HG03354 (cell line): ENCODE measurements around the gene PISD.
"Not testable (repeated sequence)": the region's sequence is repeated elsewhere in the genome, so short reads cannot be mapped to it uniquely, and the experiment has no call there.

ENCODE experiments used
- ATAC-seq: cut with Tn5 transposase; IDR thresholded peaks from one replicate; pipeline ENCODE4 v1.9.1; 2021; ENCODE audit warnings: mild to moderate bottlenecking; ENCODE audit not compliant: unreplicated experiment, poor library complexity, severe bottlenecking

The PISD gene

DNA sequence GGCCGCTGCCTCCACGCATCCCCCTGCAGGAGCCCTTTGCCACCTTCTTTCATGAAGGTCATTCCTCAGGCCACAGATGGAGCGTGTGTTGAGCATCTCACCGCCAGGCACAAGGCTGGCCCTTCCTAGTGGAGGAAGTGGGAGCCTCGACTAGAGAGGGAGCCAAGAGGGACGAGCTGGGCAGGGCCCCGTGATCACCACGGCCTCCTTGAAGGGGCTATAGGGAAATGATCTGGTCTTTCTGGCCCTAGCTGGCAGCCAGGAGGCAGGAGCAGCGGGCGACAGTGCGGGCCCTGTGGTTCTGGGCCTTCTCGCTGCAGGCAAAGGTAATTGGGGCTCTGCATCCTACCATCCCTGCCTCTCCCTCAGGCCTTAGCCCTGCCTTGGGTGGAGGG is 49.1 kb downstream of the PISD start:
- no peak for ATAC-seq

DNA sequence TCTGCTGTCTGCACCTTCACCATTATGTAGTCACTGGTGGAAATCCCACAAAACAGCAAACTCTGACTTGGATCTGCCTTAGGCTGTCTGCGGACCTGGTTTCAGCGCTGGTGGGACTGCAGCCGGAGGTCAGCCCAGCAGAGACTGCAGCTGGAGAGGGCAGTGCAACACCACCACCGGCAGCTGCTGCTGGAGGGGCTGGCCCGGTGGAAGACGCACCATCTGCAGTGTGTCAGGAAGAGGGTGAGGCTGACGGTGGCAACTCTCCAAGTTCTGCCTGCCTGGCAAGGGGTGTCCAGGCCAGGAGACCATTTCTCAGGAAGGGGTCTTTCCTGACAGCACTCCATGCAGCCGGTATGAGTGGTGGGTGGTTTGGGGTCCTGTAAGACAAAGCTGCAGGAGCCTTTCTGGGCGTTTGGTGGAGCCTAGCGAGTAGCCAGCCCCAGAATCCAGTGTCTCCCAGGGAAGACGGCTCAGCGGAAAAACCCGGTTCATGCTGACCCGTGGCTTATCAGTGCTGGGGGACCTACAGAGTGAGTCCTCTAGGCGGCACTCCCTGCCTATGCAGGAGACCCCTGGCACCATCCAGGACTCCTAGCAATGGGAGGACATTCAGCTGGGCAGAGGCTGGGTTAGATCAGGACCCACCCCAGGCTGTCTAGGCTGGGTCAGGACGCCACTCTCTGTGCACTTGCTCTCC is 50.8 kb downstream of the PISD start:
- ATAC-seq: no peak

DNA sequence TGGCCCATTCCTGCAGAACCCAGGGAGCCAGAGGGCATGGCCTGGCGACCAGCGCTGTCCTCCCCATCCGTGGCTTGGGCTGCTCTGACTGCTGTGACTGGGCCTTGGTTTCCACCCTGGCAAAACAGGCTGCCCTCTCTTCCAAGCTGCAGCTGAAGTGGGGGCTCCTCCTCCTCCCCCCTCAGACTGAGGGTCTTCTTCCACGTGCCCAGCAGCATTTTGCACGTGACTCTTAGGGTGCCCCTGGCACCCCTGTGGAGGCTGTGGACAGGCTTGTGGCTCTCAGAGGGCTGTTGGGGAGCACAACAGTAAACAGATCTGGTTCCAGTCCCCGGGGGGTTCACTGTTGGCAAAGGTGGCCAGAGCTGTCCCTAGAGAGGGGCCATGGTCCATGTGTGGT is 51.4 kb downstream of the PISD start:
- no peak for ATAC-seq

DNA sequence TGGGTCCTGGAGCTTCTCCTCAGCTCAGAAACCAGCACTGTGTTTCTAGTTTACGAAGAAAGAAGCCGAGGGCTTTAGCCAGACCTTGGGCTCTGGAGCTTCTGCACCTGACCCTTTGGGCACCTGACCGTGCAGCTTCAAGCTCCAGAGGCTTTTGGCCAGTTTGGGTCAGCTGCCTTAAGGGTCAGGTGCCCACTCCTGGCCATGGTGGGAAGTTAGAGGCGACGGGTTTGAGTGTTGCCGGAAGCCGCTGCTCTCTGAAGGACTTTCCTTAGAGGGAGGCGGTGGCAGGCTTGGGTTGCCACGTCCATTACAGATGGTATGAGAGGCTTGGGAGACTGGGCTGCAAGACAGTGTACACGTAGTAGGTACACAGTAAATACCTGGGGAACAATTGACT is 52.3 kb downstream of the PISD start:
- no peak for ATAC-seq

DNA sequence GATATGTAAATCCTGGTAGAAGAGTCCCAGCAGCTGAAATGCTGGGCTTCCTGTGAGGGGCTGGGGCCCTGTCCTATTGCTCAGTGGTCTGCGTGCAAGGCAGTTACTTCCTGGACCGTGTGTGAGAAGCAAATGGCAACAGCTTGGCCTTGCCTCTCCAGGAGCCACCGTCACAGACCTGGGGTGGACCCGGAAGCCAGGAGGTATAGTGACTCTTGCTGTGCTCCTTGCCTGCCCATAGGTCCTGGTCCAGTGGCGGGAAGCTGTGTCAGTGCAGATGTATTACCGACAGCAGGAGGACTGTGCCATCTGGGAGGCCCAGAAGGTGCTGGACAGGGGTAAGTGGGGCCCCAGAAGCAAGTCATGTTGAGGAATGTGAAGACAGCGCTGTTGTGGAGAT is 54.3 kb downstream of the PISD start:
- ATAC-seq: no peak

DNA sequence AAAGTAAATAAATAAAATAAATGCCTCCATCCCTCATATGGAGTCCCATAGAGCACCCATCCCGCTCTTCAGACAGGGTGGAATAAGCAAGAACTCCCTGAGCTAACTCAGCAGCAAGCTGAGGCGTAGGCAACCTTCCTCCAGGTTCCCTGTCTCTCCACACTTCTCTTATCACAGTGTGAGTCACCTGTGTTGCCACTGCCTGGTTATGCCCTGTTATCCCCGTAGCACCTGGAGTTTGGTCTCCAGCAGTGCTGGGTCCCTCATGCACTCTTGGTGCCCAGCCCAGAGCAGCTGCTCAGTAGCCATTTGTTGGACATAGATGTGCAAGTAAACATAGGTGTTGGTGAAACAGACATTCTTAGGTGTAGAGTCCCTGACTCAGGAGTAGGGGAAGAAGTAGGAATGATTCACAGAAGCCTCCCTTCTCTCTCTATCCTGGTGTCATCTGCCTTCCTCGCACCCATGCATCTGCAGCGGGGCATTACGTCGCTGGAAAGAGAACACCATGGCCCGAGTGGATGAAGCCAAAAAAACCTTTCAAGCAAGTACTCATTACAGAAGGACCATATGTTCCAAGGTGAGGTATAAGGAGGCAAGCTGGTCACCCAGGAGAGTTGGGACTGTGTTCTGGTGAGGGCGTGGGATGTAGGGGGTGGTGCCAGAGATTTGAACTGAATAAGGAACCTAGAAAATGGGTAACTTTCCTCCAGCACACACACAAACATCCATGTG is 56.0 kb downstream of the PISD start:
- no peak for ATAC-seq

DNA sequence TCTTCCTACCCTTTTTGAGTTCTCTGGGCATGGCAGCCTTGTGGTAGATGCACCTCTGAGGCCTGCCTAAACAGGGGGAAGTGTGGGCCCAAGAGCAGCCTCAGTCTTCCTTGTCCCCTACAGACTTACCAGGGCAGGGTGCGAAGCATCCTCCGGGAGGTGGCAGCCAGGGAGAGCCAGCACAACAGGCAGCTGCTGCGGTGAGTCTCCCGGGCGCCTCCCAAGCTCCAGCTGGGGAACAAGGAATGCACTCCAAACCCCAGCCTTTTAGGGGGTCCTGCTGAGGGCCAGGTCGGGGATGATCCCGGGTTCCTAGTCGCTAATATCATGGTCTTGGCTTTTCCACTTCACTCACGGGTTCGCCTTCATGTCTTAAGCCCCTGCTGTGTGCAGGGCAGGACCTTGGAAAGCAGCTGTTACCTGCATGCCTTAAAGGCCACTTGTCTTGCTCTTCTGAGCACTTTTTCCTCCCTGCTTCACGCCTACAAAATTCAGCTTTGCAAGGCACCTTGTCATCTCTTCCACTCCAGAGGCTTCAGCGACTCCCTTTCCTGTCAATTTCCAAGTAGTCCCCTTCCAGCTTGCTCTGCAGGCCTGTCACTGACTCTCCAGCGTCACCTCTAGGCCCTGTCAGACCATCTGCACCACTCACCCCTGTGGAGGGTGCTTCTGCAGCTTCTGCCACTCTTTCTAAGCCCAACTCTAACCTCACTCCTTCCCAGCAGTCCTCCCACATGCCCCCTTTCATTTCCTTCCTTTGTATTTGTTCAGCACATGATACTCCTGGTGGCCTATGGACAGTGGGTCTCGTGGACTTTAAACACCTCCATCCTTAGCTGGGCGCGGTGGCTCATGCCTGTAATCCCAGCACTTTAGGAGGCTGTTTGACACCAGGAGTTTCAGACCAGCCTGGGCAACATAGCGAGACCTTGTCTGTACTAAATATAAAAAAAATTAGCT is 57.0 kb downstream of the PISD start:
- no peak for ATAC-seq

DNA sequence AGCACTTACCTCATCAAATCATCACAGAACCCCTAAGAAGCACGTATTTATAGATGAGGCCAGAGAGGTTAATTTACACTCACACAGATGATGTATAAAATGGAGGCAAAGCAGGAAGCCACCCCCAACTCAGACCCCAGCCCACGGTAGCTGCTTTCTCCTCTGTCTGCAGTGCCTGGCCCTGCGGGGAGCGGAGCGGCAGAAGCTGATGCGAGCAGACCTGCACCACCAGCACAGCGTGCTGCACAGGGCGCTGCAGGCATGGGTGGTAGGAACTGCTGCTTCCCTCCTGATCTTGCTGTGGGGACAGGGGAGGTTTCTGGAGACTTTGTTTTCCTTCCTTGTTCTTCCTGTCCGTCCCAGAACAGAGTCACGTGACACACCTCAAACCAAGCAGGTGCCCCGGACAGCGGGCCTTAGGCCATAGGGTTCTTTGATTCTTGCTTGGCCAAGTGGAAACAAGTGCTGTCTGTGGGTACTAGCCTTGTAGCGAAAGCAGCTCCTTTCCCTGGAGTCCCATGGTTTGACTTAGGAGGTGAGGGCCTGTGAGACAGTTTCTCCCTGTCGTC is 57.8 kb downstream of the PISD start:
- ATAC-seq: no peak

DNA sequence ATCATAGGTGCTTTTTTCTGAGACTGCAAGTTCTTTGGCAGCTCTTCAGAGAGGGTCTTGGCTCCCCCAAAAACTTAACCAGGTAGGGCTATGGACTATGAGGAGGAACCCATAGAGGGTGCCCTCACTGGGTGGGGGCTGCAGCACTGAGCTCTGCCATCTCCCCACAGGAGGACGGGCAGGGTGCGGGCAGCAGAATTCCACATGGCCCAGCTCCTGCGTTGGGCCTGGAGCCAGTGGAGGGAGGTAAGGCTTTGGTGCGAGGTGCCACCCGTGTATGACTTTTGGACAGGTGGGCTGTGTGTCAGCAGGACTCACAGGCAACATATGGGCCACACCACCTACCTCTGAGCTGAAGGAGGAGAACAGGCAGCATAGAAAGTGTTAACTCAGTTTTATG is 58.4 kb downstream of the PISD start:
- ATAC-seq: no peak

DNA sequence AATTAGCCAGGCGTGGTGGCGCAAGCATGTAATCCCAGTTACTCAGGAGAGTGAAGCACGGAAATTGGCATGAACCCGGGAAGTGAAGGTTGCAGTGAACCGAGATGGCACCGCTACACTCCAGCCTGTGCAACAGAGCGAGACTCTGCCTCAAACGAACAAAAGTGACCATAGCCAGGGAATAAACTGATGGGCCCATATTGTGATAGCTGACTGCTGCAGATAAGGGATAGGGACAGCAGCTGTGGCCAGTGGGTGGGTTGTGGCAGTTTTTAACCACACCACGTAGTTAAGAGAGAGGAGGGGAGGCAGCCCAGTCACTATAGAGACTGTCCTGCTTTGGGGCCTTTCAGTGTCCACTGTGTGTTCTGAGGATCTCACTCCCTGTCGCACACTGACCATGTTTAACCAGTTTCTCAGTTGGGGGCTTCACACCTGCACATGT is 58.9 kb downstream of the PISD start:
- ATAC-seq: no peak

DNA sequence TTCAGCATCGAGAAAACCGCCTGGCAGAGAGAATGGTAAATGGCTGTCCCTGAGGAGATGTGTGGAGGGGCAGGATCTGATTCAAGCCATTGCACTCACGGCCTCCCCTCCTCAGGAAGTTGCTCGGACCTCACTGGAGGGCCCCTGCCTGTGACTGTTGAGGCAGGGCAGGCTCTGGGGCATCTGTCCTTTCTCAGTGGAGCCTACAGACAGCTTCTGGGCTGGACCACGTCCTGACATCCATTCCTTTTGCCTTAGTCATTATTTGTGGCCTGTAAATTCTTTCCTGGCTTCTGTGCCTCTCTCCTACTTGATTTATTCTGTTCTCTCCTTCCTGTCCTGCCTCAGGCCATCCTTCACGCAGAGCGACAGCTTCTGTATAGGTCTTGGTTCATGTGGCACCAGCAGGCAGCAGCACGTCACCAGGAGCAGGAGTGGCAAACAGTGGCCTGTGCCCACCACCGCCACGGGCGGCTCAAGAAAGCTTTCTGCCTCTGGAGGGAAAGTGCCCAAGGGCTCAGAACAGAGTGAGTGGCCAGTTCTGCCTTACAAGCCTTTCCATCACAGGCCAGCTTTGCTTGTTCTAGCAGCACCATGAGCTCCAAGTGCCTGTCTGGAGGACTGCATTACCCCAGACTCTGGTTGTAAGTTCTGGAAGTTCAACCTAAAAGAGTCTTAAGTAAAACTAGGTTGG is 59.6 kb downstream of the PISD start:
- ATAC-seq: no peak

DNA sequence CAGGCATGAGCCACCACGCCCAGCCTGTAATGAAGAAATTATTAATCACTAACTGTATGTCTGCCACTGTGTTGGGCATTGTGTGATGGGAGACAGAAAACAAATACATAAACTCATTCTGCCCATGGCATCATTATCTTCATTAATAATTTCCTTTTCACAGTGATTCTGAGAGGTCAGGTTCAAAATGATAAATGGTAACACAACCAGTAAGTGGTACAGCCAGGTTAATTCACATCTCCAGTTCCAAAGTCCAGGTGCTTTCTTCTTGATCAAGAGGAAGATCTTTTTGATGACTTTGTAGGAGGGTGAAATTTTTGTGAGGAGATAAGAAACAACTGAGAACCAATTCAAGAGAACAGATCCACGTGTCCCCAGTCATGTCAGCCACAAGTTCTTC is 66.7 kb downstream of the PISD start:
- ATAC-seq: no peak

DNA sequence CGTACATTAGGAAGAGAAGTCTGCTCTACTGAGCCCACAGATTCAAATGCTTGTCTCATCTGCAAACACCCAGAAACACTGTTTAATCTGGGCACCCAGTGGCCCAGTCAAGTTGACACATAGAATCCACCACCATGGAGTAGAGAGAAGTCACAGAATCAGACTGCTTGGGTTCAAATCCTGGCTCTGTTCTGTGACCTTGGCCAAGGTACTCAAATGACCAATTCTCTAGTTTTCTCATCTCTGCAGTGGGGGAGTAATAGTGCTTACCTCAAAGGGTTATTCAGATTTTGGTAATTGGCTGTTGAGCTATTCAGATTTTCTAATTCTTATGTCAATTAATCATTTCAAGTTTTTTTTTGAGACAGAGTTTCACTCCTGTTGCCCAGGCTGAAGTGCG is 71.9 kb downstream of the PISD start:
- not testable (repeated sequence) for ATAC-seq

DNA sequence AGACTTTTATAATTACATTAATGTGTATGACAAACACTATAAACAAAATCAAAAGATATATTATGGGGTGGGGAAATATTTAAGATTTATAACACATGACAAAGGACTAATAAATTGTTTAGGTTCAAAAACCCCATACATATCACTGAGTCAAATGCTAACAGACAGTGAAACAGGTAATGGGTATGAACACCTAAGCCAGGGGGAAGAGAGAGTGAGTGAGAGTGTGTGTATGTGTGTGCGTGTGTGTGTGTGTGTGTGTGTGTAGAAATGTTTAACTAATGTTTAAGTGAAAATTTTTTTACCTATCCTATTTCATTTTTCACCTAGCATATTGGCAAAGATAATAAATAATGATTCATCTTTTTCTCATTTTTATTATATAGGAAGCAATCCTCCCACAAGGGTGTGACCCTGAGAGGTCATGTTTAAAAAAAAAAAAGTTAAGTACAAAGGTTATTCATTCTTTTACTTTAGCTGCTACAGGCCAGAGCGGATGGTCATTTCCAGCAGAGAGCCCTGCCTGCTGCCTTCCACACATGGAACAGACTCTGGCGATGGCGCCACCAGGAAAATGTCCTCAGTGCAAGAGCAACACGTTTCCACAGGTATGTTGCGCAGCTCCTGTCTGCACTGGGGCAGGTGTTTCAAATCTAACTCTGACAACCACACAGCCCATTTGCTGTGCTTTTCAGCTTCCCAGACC is 72.9 kb downstream of the PISD start:
- ATAC-seq: no peak

DNA sequence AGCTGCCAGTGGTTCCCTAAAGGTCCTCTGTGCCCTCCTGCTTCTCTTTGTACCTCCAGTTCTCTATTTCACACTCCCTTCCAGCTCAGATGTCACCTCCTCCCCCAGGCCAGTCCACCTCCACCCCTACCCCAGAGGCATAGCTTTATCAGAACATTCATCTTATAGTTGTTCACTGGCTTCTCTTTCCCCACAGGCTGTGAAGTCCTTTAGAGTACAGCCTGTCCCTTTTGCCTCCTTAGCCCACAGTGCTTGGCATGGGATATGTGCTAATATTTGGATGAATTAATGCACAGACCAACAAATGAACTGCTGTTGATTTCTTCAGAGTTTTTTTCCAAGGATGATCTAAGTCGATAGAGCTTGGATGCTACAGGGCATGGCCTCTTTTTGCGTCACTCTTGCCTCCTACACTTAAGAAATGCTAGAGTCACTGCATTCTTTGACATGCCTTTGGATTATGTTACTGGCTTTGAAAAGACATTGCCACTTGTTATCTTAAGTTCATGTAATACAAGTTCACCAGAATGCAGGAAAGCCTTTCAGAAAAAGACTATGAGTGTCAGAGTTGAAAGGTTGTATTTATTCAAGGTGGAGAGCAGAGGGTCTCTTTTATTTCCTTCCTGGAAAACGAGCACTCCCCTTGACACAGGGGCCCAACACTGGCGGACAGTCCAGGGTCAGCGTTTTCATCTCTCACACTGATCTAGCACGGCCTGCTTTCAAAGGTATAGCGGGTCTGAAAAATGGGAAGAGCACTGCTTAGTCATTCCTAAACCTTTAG is 75.7 kb downstream of the PISD start:
- no peak for ATAC-seq

DNA sequence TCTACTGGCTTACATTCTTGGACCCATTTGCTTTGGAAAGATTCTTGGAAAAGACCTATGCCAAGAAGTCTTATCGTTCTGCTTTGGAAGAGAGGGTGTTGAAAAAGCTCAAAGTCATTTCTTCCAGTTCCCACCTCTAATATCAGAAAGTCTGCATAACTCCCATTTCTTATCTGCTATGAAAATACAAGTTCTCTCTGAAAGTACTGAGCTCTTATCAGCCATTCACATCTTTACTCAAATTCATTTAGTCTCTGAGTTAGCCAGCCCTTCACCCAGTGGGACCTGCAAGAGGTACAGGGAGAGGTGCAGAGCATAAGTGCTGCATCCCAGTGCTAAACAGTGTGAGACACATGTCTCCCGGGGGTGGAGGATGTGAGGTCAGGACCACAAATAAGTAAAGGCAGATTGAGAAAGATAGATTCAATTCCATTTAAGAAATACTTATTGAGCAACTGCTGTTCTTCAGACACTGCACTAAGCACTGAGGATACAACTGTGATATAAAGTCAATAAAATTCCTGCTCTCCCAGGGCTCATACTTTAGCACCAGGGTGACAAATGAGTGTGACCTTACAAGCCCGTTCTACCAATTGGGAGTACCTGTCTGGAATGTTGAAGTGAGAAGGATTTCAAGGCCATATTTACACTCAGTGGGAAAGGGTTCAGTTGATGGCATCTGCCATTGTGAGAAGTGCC is 76.7 kb downstream of the PISD start:
- no peak for ATAC-seq

DNA sequence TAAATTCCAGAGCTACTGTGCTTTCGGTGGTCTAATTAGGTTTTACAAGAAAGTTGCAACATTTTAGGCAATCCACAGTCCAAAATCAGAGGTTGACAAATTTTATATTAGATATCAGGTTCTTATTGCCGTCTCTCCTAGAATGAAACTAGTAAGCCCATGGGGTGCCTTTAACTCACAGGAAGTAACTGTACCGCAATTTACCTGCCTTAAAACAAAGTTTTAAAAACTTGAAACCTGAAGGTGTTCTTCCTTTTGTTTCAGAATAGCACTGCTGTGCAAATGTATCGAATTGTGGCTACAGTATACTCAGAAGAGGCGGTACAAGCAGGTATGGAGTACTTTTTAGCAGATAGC is 77.2 kb downstream of the PISD start:
- no peak for ATAC-seq
